GM18873 (cell line): ENCODE data around the gene CISD3.
A peak's percentile ranks its signal among the peaks of the same experiment; 100 is the strongest.

ENCODE experiments used
- ATAC-seq: cut with Tn5 transposase; IDR thresholded peaks from one replicate; pipeline ENCODE4 v1.9.1; 2021; ENCODE audit warnings: mild to moderate bottlenecking, moderate library complexity, moderate number of reproducible peaks; ENCODE audit not compliant: unreplicated experiment, low FRiP score

CISD3 gene

GRCh38 chr17:38741921-38742410, 11.8 kb downstream of the CISD3 start:
- ATAC-seq = no peak

- ATAC-seq = no peak
These were observed 12.5 kb downstream of the CISD3 start for GRCh38 chr17:38742411-38743308.

GRCh38 chr17:38743556-38744171, 13.5 kb downstream of the CISD3 start:
- no peak for ATAC-seq

GRCh38 chr17:38745545-38745944, 15.4 kb downstream of the CISD3 start:
- ATAC-seq = no peak

GRCh38 chr17:38746004-38746848, 16.1 kb downstream of the CISD3 start:
- ATAC-seq = no peak

GRCh38 chr17:38746849-38747462, 16.8 kb downstream of the CISD3 start:
- no peak for ATAC-seq

- no peak for ATAC-seq
These were observed 17.5 kb downstream of the CISD3 start for GRCh38 chr17:38747463-38748148.

GRCh38 chr17:38748149-38748891, 18.2 kb downstream of the CISD3 start, which contains the start of gene PCGF2:
PCGF2 (minus strand) TSS chr17:38748336; CDS start chr17:38740402, 7,934 bp downstream.
- ATAC-seq = no peak

GRCh38 chr17:38748892-38749222, 18.7 kb downstream of the CISD3 start:
- ATAC-seq = no peak

GRCh38 chr17:38749223-38750043, 19.3 kb downstream of the CISD3 start:
- ATAC-seq = no peak

GRCh38 chr17:38750044-38750311, 19.8 kb downstream of the CISD3 start:
- ATAC-seq = no peak

GRCh38 chr17:38750312-38751121, 20.4 kb downstream of the CISD3 start:
- ATAC-seq = no peak

GRCh38 chr17:38751144-38751807, 21.1 kb downstream of the CISD3 start:
- ATAC-seq = no peak

- peak; percentile 4 for ATAC-seq
These were observed 21.7 kb downstream of the CISD3 start for GRCh38 chr17:38751808-38752307.

- peak; percentile 82 for ATAC-seq
These were observed 22.3 kb downstream of the CISD3 start, which contains the start of gene PSMB3 for GRCh38 chr17:38752308-38753070. PSMB3 (plus strand) TSS chr17:38752741; CDS start chr17:38752827, 86 bp downstream.

- no peak for ATAC-seq
These were observed 22.9 kb downstream of the CISD3 start for GRCh38 chr17:38753071-38753506.
